Measurements from ENCODE around the gene TAB2. TPM values are rescaled to one million over a fixed set of nuclear protein-coding genes. Genes with fewer than 3 reads are reported as not detected.

The TAB2 gene
- total RNA-seq, 1 experiment from 2014 or later = 56.2 TPM

- H3K79me1 ChIP-seq (ENCODE audit: insufficient read depth, low read depth, low read length, poor library complexity, severe bottlenecking) = peaks cover 5% of the 10 kb centered on the region
- no peak overlapping the region for H2BK20ac ChIP-seq (ENCODE audit: low read depth, low read length, poor library complexity, severe bottlenecking)
- H3K27me3 Mint-ChIP-seq (ENCODE audit: low read depth) = no peaks in the 10 kb centered on the region
- no peak overlapping the region for H4K8ac ChIP-seq (replicated peaks; ENCODE audit: insufficient read length, low read depth, low read length)
- no peak for DNase-seq
- no peak overlapping the region for H3K56ac ChIP-seq (ENCODE audit: insufficient read length, low read depth, low read length)
- H4K91ac ChIP-seq (ENCODE audit: insufficient read length, low read depth, low read length) = no peak overlapping the region
- H3K18ac ChIP-seq (ENCODE audit: insufficient read length, low read depth, low read length) = no peak overlapping the region
- H3K9me3 ChIP-seq (ENCODE audit: control insufficient read depth, low read depth, low read length) = no peaks in the 10 kb centered on the region
- no peak overlapping the region for H3K14ac ChIP-seq (ENCODE audit: insufficient read depth, low read length)
- H3K4me1 ChIP-seq (ENCODE audit: insufficient read depth, low read length) = peaks cover 2% of the 10 kb centered on the region; the same call in 1 of the 2 replicates
- no peak overlapping the region for H3T11ph ChIP-seq (ENCODE audit: low read length)
- no peaks in the 10 kb centered on the region for H3K9me3 Mint-ChIP-seq
- H3K36me3 Mint-ChIP-seq (ENCODE audit: insufficient read depth in 1 of 3, low read depth in 3 of 3) = peaks cover 0 to 9% (median 4%) of the 10 kb centered on the region in 3 experiments; a peak in 5 of 7 replicates
- no peaks in the 10 kb centered on the region for H3K23me2 ChIP-seq (ENCODE audit: insufficient read length, low read depth, low read length, poor library complexity, severe bottlenecking)
- no CpG with 5 or more reads among the region's 4 CpGs for WGBS (ENCODE audit: extremely low coverage, insufficient read length, low lambda C conversion rate)
- H3K4ac ChIP-seq (ENCODE audit: low read depth, low read length) = no peak overlapping the region
- no peak overlapping the region for H3K27ac ChIP-seq (ENCODE audit: insufficient read length, low read depth, low read length)
- peak overlapping the region; percentile 36 for H2BK120ac ChIP-seq (ENCODE audit: low read depth, low read length, poor library complexity, severe bottlenecking)
- H3K9ac ChIP-seq (ENCODE audit: extremely low read depth, insufficient read length, low read length) = no peak overlapping the region
- no peak overlapping the region for H2AK5ac ChIP-seq (ENCODE audit: insufficient read length, low read length)
- no peak overlapping the region for H3K4me3 Mint-ChIP-seq
- H3K4me1 Mint-ChIP-seq = peaks cover 52 to 55% of the 10 kb centered on the region in 2 experiments
- H4K20me1 ChIP-seq (ENCODE audit: control insufficient read depth, insufficient read depth, insufficient read length) = no peaks in the 10 kb centered on the region
- peaks cover 38% of the 10 kb centered on the region for H3K79me2 ChIP-seq (ENCODE audit: insufficient read depth, low read length)
- no peak overlapping the region for H2AFZ ChIP-seq (ENCODE audit: low read length)
- no peak overlapping the region for H3K23ac ChIP-seq (ENCODE audit: insufficient read length, low read depth, low read length)
- no peaks in the 10 kb centered on the region for H3K27me3 ChIP-seq (ENCODE audit: insufficient read depth, low read length)
- no peak overlapping the region for H4K5ac ChIP-seq (ENCODE audit: insufficient read length, low read depth, low read length)
- no peak overlapping the region for H2BK5ac ChIP-seq (ENCODE audit: insufficient read length, low read length)
- H3K27ac Mint-ChIP-seq = peak overlapping the region in 2 of 3 experiments; percentile 83 to 85; a peak in 4 of 7 replicates
- no peak overlapping the region for H2BK15ac ChIP-seq (ENCODE audit: low read depth, low read length)
- H2BK12ac ChIP-seq (ENCODE audit: insufficient read length, low read depth, low read length) = no peak overlapping the region
- H3K4me2 ChIP-seq (ENCODE audit: insufficient read depth, insufficient read length, low read length) = no peak overlapping the region
- no peak for TF ChIP-seq CTCF (conservative IDR thresholded peaks at IDR 0.05)
These were observed 18.6 kb downstream of the TAB2 start for GRCh38 chr6:149335924-149336608.
